ENCODE measurements around the gene SMIM13. TPM values are rescaled to one million over a fixed set of nuclear protein-coding genes. Genes with fewer than 3 reads are reported as not detected.

SMIM13 gene
- total RNA-seq, 2 donors from 2014 or later = 6.3 to 8.0 TPM

- no peak overlapping the region for H3K4me3 ChIP-seq
- intact Hi-C loops (cut with DNase I) = no loop called here
- H3K9ac ChIP-seq (ENCODE audit: low read depth in 2 of 2, low read length in 2 of 2) = no peak overlapping the region
- no peaks in the 10 kb centered on the region for H3K27me3 ChIP-seq
- no peak for DNase-seq
- H3K9me3 ChIP-seq = no peaks in the 10 kb centered on the region
- H3K36me3 ChIP-seq = no peaks in the 10 kb centered on the region
- TF ChIP-seq, protein P1, sequence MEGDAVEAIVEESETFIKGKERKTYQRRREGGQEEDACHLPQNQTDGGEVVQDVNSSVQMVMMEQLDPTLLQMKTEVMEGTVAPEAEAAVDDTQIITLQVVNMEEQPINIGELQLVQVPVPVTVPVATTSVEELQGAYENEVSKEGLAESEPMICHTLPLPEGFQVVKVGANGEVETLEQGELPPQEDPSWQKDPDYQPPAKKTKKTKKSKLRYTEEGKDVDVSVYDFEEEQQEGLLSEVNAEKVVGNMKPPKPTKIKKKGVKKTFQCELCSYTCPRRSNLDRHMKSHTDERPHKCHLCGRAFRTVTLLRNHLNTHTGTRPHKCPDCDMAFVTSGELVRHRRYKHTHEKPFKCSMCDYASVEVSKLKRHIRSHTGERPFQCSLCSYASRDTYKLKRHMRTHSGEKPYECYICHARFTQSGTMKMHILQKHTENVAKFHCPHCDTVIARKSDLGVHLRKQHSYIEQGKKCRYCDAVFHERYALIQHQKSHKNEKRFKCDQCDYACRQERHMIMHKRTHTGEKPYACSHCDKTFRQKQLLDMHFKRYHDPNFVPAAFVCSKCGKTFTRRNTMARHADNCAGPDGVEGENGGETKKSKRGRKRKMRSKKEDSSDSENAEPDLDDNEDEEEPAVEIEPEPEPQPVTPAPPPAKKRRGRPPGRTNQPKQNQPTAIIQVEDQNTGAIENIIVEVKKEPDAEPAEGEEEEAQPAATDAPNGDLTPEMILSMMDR (IDR thresholded peaks at IDR 0.05) = no peak
- no peaks in the 10 kb centered on the region for H3K4me1 ChIP-seq
- H3K27ac ChIP-seq = no peak overlapping the region
These were observed 67.7 kb downstream of the SMIM13 start for GRCh38 chr6:11161031-11161956.

GRCh38 chr6:11162262-11162661 is 68.6 kb downstream of the SMIM13 start:
- intact Hi-C loops (cut with DNase I) = no loop called here
- H3K27ac ChIP-seq = no peak overlapping the region
- H3K36me3 ChIP-seq = no peaks in the 10 kb centered on the region
- H3K4me1 ChIP-seq = no peaks in the 10 kb centered on the region
- DNase-seq = no peak
- no peak overlapping the region for H3K4me3 ChIP-seq
- no peaks in the 10 kb centered on the region for H3K9me3 ChIP-seq
- H3K27me3 ChIP-seq = no peaks in the 10 kb centered on the region
- H3K9ac ChIP-seq (ENCODE audit: low read depth in 2 of 2, low read length in 2 of 2) = no peak overlapping the region
- TF ChIP-seq, protein P1 (IDR thresholded peaks at IDR 0.05) = no peak

DNA sequence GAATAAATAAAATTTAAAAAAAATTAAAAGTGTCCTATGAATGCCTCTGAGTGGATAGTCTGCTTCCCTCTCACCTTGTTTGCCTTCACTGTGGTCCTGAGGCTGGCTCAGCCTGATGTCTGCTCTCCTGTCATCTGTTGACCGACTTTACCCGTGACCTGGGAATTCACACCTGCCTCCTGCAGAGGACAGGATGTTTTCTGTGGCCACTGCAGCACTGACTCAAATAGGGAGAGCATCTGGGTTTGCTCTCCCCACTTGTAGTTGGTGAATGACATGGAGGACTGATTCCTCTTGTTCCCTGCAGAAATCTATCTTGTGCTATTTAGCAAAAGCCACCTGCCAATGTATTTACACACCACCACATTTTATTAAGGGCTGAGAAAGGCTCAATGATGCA is 70.3 kb downstream of the SMIM13 start:
- TF ChIP-seq, protein P1 (IDR thresholded peaks at IDR 0.05) = no peak
- intact Hi-C loops (cut with DNase I) = no loop called here
- Histone ChIP-seq H3K27me3 (no peaks in the 10 kb centered on the region), H3K4me1 (no peaks in the 10 kb centered on the region), H3K4me3 (no peak overlapping the region), H3K9ac (ENCODE audit: low read depth in 2 of 2, low read length in 2 of 2) (no peak overlapping the region), H3K9me3 (no peaks in the 10 kb centered on the region), H3K36me3 (no peaks in the 10 kb centered on the region), H3K27ac (no peak overlapping the region)
- no peak for DNase-seq

DNA sequence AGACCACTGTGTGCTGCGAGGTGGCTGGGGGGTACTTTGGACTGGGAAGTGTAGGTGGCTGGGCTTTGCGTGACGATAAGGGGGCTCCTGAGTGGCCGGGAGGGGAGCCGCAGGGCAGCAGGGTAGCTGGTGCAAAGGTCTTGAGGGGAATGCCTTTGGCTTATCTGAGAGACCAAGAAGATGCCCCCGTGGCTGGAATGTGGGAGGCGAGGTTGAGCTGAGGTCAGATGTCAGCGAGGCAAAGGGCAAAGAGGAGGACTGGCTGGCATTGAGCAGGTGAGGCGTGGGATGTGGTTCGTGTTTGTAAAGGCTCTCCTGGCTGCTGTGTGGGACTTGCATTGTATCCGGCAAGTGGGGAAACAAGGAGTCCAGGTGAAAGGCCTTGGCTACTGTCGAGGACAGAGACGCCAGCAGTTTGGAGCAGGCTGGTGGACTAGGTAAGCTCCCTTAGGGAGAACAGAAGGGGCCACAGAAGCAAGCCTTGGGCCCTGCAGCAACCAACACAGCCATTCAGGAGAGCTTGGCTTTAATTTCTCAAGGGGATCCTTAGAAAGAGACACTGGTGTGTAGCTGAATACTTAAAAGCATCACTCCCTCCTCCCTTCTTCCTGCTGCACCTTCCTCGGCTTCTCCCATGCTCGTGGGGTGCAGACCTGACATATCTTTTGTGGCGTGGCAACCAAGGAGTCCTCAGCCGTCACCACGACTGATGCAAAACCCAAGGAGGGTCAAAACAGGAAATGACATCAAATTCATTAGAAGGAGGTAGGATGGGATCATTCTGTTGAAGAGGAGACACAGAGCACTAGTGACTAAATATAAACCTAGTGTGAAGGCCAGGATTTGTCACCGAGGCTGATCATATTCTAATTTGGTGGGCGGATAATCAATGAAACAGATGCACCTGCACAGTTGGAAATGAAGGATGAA is 71.3 kb downstream of the SMIM13 start:
- H3K27ac ChIP-seq = no peak overlapping the region
- intact Hi-C loops (cut with DNase I) = no loop called here
- H3K36me3 ChIP-seq = no peaks in the 10 kb centered on the region
- H3K4me3 ChIP-seq = no peak overlapping the region
- no peaks in the 10 kb centered on the region for H3K27me3 ChIP-seq
- TF ChIP-seq, protein P1 (IDR thresholded peaks at IDR 0.05) = no peak
- no peak overlapping the region for H3K9ac ChIP-seq (ENCODE audit: low read depth in 2 of 2, low read length in 2 of 2)
- no peak for DNase-seq
- H3K9me3 ChIP-seq = no peaks in the 10 kb centered on the region
- no peaks in the 10 kb centered on the region for H3K4me1 ChIP-seq

DNA sequence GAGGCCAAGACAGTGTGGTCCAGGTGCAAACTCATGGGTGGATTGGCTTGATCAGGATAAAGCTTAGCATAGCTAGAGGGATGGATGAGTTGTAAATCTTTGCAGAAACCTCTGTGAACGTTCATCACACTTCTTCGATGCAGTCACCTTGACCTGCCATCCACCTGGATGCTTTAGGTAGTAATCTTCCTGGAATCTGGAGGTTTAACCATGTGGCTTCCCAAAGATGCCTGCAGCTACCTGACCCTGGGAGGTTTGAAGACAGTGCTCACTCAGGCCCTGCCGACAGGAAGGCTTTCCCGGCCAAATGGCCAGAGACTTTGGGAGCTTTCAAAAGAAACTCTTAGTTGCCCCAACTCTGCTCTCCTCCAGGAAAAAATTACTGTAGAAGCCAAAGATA is 73.3 kb downstream of the SMIM13 start:
- Histone ChIP-seq H3K4me1 (no peaks in the 10 kb centered on the region), H3K36me3 (no peaks in the 10 kb centered on the region), H3K4me3 (no peak overlapping the region), H3K9ac (ENCODE audit: low read depth in 2 of 2, low read length in 2 of 2) (no peak overlapping the region), H3K9me3 (no peaks in the 10 kb centered on the region), H3K27me3 (no peaks in the 10 kb centered on the region), H3K27ac (no peak overlapping the region)
- TF ChIP-seq, protein P1 (IDR thresholded peaks at IDR 0.05) = no peak
- no peak for DNase-seq
- intact Hi-C loops (cut with DNase I) = no loop called here
